GM21390 (cell line): ENCODE data around the gene SLC25A47.
A peak's percentile ranks its signal among the peaks of the same experiment; 100 is the strongest.

ENCODE experiments used
- ATAC-seq: cut with Tn5 transposase; IDR thresholded peaks from one replicate; pipeline ENCODE4 v1.9.1; 2021; ENCODE audit not compliant: unreplicated experiment

Gene SLC25A47

GRCh38 chr14:100374876-100375265 is 51.7 kb downstream of the SLC25A47 start:
- no peak for ATAC-seq

- ATAC-seq = peak; percentile 42
Measured at GRCh38 chr14:100375266-100375962, 52.3 kb downstream of the SLC25A47 start.

GRCh38 chr14:100375963-100376735 is 53.0 kb downstream of the SLC25A47 start, which contains the start of gene WDR25:
Gene WDR25, plus strand, starts transcription at chr14:100376485.
- peak; percentile 74 for ATAC-seq

- ATAC-seq = no peak
Measured at GRCh38 chr14:100376751-100377171, 53.6 kb downstream of the SLC25A47 start.
